HG02798 (cell line): ENCODE measurements around the gene ZNF143.
"Not testable (repeated sequence)": the region's sequence is repeated elsewhere in the genome, so short reads cannot be mapped to it uniquely, and the experiment has no call there.

Experiments
- ATAC-seq: cut with Tn5 transposase; IDR thresholded peaks from one replicate; pipeline ENCODE4 v1.9.1; 2021; ENCODE audit warnings: mild to moderate bottlenecking; ENCODE audit not compliant: unreplicated experiment, poor library complexity

The ZNF143 gene

GRCh38 chr11:9495803-9496514 lies 35.1 kb downstream of the ZNF143 start:
- no peak for ATAC-seq

DNA sequence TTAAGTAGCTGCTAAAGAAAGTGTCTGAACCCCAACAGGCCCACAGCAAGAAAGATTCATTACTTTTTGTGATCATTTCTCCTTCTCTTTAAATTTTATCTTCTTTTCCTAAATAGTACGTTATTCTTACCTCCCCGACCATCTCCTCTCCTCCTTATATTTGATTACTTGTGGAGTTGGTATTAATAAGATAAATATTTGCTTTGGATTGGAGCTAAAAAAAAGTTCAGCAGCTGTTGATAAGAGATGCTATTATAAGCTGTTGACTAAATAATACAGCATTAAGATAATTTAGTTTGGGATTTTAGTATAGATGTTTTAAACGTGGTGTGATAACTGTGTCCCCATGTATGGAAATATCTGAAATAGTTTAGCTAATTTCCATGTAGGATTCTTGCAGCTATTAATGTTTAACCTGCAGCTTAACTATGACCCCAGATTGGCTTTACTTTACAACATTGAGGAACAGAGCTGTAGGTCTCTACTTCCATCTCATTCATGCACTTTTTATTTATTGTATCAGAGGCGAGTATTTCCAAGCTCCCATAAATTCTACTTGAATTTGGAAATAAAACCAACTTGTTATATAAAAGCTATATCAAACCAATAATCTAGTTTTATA lies 37.8 kb downstream of the ZNF143 start:
- no peak for ATAC-seq

DNA sequence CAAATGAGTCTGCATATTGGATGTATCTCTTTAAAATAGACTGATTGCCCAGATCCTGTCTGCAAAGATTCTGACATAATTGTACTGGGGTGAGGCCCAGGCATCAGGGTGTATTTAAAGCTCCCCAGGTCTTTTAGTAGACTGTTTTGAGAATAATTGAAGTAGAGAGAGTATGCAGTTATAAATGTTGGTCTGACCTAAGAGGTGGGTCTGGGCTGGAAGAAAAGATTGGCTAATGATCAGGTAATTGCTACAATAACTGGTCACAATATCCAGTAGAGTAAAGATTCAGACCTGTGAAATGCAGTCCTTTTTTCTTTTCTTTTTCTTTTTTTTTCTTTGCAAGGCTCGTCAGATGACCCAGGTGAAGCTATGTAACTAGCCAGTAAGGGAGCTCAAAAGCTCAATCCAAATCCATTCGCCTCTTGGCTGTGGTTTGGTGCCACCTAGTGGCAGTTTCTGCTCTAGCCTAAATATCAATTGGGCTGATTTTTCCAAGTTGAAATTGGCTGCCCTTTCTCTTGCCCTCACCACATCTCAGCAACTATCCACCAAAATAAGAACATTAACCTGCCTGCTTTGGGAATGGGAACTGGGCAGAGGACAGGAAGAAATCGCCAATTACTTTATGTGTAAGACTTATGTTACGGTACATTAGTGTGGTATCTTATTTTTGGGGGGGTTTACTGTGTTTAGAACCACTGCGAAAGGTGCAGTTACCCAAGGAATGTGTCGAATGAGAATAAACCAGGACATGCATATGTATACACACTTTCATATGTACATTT lies 45.9 kb downstream of the ZNF143 start:
- ATAC-seq: peak; percentile 61

DNA sequence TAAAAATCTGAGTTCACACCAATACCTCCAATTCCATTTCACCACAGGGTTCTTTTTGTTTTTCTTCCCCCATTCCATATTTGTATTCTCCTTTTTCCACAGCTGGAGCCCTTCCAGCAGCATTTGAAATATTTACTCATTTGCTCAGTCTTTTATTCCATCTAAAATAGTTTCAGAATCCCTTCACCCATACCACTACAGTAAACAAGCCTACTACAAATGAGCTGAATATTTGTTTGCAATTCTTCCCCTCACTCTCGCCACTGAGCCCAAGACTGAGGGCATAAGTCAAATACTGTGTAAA lies 46.4 kb downstream of the ZNF143 start:
- ATAC-seq: no peak

DNA sequence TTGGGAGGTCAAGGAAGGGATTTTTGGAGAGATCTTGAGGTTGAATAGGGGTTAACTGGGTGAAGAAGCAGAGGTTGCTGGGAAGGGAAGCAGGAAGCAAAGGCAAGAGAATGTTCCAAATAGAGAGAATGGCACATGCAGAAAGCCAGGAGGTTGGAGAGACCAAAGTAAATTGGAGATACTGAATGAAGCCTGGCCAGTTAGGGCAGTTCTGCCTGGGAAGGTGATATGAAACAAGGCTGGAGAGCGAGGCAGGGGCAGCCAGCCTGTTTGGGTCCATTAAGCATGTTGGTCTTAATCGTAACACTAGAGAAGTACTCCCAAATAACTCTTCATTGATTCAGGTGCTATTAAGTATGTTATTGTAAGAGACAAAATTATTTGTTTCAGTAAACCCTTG lies 48.2 kb downstream of the ZNF143 start:
- no peak for ATAC-seq

GRCh38 chr11:9512370-9513019 lies 51.7 kb downstream of the ZNF143 start:
- no peak for ATAC-seq

DNA sequence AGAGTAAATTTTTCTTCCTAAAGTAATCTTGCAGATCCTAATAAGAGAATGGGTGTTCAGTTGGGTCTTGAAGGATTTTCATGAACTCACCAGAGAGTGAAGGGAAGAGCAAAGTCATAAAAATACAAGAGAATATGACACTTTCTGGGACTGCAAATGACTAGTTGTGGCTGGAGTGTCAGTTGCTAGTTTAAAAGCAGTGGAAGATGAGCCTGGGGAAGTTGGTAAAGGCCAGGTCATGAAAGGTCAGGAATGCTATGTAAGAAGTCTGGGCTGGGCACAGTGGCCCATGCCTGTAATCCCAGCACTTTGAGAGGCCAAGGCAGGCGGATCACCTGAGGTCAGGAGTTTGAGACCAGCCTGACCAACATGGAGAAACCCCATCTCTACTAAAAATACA lies 53.8 kb downstream of the ZNF143 start:
- ATAC-seq: not testable (repeated sequence)

DNA sequence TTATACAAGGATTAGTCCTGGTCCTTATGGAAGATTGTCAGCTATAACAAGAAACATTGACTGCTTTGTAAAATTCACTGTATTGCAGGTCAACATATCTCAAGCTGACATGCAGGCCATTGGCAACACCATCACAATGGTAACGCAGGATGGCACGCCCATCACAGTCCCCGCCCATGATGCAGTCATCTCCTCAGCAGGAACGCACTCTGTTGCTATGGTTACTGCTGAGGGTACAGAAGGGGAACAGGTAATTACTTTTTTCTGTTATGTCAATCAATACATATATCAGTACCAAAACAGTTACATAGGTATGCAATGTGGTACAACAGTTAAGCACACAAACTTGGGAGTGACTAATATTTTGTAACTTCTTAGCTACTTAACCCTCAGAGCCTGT lies 55.3 kb downstream of the ZNF143 start:
- no peak for ATAC-seq

- ATAC-seq: no peak
Observed at GRCh38 chr11:9518835-9519410, 58.1 kb downstream of the ZNF143 start.

GRCh38 chr11:9524001-9524400 lies 63.2 kb downstream of the ZNF143 start:
- ATAC-seq: no peak

GRCh38 chr11:9525116-9525515 lies 64.3 kb downstream of the ZNF143 start:
- ATAC-seq: no peak

DNA sequence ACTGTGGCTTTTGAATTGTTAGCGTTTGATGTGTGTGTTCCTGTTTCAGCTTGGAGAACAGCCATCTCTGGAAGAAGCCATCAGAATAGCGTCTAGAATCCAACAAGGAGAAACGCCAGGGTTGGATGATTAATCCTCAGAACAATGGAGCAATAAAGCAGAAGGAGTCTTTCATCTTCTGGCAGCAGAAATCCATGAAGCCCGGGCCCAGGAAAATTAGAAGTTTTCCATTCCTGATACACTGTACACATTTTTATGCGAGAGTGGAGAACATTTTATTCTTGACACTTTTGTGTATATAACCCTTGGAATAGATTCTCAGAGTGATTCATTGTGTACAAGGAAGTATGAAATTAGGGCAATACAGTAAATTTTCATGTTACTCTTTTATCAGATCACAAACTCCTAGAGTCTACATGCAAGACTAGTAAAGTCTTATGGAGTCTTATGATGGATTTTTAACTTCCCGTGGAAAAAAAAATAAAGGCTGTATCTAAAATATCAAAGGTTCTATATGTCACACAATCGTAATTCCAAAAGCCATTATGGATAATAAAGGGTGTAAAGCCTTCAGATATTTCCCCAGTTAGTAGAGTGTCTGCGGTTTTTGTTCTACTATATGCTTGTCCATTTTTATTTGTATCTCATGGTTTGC lies 66.8 kb downstream of the ZNF143 start:
- ATAC-seq: no peak

DNA sequence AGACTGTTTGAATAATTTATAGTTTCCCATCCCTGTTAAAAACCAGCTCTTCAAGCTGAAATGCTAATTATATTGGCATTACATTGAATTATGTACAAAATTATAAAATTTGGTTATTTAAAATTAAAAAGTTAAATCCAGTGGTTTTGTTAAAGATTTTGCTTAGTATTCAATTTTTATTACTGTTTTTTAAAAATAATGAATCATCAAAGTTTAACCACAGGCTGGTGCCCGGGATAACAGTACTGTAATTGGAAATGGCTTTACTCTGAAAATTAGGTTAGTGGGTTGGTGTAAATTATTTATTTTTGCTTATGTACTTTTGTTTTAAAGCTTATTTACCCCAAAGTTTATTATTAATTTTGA lies 67.3 kb downstream of the ZNF143 start:
- ATAC-seq: no peak

DNA sequence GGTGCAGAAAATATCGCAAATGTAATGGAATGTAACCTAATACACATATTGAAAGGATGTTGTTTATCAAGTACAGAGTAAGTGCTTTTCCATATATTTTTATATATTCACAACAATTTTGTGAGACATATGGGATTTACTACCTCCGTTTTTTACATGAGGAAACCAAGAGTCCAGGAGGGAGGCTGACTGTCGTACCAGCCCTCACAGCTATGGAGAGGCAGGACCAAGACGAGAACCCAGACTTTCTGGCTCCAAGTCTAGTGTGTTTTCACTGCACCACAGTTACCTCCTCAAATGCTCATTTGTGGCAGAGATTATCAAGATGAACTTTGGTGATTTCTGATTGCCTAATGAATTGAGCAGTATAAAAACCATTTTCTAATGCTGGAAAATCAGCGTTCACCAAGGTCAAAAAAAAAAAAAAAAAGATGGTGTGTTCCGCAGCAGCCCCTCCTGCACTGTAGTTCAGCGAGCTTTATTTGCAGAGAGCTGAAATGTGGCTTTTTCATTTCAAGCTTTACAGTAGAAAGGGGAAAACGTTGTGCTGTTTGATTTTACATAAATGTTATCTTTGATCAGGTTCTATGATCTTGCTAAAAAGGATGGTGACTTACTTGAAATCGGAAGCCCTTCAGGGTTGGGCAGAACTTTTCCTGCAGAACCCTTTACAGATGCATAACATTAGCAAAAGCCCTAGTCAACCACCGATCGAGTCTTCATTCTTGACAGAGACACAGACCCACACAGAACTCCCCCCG lies 67.9 kb downstream of the ZNF143 start:
- ATAC-seq: no peak

GRCh38 chr11:9529334-9529650 lies 68.5 kb downstream of the ZNF143 start:
- ATAC-seq: no peak

GRCh38 chr11:9530020-9530621 lies 69.3 kb downstream of the ZNF143 start:
- ATAC-seq: no peak

DNA sequence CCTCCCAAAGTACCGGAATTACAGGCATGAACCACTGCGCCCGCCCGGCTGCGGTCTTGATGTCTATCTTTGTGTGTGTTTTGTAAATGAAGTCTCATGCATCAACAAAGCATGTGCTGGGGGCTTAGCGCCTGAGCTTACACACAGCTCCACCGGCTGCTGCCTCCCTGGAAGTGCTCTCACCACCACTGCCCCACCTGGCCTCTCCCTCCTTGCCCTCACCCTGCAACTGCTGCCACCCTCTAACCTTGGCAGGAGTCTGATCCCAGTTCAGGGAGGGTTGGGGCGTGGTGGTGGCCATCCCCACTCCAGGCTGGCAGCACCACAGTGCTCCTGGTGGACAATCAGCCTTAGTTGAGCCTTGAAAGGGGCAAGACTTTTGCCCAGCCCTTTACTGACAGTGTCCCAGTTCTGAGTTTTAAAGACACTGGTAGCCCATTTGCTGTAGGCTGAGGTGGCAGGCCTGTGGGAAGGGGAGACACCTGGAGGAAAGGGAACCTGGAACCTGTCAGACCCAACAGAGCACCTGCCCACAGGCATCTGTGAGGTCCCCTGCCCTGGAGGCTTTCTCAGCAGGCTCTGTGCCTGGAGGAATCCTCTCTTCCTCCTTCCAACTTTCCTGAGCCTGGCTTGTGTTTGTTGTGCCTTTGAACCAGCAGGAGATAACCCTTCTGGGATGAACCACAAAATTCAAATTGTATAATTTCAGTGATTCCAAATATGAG lies 70.3 kb downstream of the ZNF143 start:
- ATAC-seq: no peak

DNA sequence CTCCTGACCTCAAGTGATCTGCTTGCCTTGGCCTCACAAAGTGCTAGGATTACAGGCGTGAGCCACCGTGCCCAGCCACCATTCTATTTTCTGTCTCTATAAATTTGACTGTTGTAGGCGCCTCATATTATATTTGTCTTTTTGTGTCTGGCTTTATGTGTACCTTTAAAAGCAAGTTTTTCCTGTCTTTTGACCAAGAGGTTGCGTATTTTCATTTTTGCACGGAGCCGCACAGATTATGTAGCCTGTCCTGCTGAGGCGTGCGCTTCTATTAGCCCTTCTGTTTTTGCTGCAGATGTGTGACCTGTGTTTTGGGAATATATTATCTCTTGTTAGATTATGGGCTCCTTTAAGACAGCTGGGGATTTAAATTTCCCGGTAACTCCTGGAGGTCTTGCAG lies 72.2 kb downstream of the ZNF143 start:
- ATAC-seq: no peak
